Kidney tubule cell (primary cell): Measurements from ENCODE around the gene PTF1A.
A peak's percentile ranks its signal among the peaks of the same experiment; 100 is the strongest.

Experiments used
- DNase-seq: peaks from one replicate; pipeline ENCODE4 v3.0.0-alpha.2; 2018; ENCODE audit warnings: low spot score

PTF1A gene

DNA sequence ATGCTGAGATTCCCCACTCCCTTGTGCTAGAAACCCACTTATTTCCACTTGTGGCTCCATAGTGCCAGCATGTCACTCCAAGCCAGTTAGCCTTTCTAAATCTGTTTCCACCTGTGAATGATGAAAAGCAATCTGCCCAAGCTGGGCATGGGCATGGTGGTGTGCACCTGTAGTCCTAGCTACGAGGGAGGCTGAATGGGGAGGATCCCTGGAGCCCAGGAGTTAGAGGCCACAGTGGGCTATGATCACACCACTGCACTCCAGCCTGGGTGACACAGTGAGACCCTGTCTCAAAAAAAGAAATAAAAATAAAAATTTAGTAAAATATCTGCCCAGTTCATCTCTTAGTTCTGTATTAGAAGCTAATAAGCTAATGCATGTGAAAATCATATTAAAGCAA lies 5.0 kb upstream of the PTF1A start:
- no peak for DNase-seq

DNA sequence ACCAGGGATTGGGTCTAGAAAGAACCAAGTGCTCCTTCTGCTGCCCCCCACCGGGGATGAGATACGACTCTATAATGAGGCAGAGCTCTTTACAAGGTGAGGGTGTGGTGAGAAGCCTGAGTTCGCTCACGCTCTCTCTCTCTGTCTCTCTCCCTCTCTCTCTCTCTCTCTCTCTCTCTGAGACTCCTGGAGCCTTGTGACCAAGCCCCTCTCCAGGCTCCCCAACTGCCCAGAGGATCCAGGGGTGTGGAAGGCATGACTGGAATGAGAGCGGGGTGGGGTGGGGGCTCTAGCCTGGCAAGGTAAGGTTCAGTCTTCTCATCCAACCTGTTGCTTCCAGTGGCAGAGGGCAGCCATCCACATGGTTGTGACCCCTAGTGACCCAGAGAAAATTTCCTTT lies 3.1 kb upstream of the PTF1A start:
- DNase-seq: no peak

DNA sequence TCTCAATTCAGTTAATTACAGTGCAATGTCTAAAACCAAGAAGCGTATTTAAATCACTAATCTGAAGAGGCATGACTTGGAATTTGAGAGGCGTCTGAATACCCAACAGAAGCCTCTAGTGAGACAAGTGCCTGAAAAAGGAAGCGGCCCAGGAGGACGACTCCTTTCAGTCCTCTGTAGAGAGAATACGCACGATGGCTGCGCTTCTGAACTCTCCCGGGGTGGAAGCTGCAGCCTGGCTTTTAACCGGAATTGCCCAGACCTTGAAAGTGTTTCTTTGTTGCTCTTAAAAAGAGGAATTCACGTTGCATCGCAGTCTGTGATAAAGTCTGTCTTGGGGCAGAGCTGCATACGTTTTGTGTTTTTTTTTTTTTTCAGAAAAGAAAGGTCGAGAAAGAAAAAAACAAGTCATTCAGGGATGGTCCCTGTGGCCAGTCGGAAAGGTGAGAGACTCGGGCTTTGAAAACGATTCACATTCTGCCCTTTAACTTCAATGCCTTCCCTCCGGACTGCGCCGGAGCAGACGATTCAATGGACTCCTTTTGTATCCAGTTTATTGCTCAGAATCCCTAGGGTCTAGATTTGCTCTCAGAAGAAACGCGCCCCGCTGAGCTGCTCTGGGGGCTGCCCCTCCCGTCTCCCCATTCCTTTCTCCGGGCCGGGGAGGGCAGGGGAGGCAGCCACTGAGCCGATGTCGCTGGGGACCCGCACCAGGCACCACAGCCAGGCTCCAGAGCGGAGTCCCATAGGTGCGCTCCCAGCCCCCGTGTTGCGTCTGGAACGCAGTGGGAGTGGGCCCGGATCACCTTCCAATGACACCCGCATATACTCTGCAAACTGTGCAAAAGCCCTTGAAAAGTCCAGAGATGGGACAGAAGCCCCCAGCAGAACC lies 994 bp upstream of the PTF1A start:
- DNase-seq: no peak

DNA sequence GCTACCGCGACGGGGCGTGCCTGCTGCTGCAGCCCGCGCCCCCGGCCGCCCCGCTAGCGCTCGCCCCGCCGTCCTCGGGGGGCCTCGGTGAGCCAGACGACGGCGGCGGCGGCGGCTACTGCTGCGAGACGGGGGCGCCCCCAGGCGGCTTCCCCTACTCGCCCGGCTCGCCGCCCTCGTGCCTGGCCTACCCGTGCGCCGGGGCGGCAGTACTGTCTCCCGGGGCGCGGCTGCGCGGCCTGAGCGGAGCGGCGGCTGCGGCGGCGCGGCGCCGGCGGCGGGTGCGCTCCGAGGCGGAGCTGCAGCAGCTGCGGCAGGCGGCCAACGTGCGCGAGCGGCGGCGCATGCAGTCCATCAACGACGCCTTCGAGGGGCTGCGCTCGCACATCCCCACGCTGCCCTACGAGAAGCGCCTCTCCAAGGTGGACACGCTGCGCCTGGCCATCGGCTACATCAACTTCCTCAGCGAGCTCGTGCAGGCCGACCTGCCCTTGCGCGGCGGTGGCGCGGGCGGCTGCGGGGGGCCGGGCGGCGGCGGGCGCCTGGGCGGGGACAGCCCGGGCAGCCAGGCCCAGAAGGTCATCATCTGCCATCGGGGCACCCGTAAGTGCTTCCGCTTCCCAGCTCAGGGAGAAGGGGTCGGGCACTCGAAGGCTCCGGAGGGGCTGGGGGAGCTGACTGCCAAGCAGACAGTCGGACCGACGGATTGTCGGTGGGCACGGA lies 761 bp downstream of the PTF1A start:
- DNase-seq: peak; percentile 7

DNA sequence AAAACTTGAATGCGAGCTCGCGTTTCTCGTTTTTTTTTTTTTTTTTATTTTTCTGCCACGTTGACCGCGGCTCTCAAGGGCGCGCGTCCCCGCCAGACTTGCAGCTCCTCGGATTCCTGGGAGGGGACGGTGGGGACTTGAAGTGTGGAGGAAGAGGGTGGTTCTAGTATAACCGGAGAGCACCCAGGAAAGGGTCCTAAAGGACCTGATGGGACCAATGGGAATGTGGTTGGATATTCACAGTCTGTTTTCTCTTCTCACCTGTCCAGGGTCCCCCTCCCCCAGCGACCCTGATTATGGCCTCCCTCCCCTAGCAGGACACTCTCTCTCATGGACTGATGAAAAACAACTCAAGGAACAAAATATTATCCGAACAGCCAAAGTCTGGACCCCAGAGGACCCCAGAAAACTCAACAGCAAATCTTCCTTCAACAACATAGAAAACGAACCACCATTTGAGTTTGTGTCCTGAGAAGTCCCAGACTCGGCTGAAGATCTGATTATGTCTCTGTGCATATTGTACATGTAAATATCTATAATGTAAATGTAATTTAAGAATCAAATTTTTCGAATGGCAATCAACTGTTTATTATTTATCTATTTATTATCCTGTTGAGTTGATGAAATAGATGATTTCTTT lies 1.4 kb downstream of the PTF1A start:
- no peak for DNase-seq

DNA sequence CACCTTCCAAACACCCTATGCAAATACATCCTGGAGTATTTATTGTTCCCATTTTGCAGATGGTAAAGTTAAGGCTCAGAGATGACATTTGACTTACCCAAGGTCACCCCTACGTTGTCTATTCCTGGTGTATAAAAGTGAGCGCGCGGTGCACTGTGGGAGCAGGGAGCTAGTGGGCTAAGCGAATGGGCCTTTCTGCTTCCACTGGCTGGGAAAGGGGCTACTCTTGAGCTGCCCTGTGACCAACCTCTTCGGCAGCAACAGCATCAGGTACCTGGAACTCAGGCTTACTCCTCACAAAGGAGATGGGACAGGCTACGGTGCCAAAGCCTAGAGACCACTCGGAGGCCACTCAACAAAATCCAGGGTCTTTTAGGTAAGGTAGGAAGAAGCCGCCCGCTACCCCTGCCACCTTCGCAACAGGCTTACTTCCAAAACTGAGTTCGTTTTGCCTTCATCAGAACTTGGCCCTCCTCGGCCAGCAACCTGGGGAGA lies 2.4 kb downstream of the PTF1A start:
- no peak for DNase-seq

DNA sequence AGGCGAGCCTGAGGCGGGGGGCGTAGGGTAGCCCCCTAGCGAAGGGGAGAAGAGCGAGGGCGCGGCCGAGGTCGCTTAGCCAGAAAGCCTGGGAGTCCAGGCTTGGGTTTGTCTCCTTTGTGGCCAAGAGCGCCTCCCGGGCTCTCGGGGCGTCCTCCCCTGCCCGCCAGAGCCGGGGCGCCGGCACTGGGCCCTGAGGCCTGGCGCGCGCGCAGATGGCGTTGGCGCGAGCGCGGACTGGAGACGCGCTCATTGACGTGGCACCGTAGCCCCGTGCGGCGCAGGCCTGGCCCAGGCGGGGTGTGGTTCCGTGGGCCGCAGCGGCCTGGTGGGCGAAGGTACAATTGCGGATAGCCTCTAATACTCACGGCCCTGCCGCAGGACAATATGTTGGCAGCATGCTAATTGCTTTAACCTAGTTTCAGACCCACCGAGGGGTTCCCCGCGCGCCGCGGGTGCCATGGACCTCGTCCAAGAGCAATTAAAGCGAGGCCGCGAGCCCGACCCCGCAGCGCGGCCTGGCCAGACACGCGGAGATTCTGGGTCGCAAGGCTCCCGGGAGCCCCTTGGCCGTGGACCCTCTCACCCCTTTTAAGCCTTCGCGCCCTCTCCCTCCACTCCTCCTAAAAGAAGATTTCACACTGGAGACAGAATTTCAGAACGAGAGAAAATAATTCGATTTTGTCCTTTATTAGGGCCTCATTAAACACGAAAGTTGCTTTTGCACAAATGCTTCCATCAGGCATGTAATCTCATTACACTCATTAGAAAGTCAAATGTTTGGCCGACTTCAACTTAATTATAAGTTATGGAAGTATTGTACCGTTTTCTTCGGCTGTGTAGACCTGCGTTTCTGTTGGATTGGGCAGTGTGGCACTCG lies 3.1 kb downstream of the PTF1A start:
- DNase-seq: no peak

DNA sequence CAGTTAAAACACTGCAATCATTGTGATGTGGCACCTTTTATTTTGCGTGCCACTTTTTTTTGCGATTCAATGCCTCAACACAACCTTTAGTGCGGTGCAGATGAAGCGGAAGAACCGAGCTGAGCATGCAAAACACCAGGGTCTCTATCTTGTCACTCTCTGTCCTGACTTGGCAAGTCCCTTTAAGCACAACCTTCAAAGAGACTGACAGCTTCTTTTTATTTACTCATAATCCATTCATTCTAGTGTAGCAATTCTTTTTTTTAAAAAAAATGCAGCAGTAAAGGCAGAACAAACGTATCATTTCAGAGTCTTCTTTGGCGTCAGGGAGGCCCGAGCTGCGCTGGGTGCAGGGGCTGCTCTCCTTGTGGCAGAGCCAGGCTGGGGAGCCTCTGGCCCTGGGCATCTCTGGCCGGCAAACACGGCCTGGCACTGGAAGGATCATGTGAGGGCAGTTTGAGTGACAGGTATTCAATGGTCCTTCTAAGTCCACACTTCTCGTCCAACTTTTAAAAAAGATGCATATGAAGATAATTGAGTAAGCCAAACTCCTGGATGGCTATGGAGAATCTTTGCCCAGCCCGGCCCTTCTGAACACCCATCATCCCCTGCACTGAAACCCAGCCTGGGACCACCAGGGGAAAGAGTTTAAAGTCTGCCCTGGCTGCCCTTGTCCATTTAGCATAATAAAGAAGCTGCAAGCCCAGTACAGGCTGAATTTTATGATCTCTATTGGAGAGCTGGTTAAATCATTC lies 3.9 kb downstream of the PTF1A start:
- no peak for DNase-seq

DNA sequence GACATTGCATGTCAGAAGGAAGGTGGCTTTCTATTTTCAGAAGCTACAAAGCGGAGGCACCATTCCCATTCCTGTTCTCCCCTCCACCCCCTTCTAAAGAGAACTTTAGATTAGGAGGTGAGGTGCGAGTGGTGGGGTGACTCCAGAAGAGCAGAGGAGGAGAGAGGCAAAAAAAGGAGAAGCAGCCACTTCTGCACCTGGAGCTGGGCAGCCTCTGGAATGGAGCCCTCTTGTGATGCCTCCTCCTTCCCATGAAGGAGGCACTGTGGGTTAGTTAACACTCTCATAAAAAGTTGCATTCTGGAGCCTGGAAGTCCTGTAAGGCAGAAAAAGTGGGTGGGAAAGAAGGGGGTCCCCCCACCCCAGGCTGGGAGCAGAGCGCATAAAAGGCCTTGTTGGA lies 4.8 kb downstream of the PTF1A start:
- DNase-seq: no peak

DNA sequence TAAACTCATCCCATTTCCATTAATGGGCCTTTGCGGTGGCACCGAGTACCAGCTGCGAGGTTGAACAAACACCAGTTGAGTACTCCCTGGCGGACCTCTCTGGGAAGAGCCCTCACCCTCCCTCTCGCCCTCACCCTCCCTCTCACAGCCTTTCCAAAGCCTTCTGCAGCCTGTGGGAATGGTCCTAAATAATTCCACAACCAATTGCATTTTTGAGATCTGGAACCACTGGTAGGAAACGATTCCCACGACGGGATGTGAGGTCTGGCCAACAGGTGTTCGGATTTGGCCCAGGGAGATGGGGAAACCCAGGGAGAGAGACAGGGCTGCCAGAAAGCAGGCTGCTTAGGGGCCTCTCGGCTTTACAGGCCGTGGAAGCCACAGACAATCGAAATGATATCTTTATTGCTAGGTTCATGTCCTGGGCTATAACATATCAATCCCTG lies 5.3 kb downstream of the PTF1A start:
- DNase-seq: no peak

DNA sequence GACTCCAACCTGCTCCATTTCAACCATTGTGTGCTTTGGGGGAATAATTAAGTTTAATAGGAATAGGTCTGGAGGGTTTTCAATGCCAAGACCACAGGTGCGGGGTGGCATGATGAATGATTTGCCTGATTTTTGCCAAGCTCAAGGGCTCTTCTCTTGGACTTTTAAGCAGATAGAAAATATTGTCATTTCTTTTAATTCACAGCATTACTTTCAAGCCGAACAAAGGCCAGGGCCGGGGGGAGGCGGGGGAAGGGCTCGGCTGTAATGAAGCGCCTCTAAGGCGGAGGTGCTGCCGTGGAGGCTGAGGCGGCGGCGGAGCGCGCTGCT lies 6.5 kb downstream of the PTF1A start:
- DNase-seq: no peak

DNA sequence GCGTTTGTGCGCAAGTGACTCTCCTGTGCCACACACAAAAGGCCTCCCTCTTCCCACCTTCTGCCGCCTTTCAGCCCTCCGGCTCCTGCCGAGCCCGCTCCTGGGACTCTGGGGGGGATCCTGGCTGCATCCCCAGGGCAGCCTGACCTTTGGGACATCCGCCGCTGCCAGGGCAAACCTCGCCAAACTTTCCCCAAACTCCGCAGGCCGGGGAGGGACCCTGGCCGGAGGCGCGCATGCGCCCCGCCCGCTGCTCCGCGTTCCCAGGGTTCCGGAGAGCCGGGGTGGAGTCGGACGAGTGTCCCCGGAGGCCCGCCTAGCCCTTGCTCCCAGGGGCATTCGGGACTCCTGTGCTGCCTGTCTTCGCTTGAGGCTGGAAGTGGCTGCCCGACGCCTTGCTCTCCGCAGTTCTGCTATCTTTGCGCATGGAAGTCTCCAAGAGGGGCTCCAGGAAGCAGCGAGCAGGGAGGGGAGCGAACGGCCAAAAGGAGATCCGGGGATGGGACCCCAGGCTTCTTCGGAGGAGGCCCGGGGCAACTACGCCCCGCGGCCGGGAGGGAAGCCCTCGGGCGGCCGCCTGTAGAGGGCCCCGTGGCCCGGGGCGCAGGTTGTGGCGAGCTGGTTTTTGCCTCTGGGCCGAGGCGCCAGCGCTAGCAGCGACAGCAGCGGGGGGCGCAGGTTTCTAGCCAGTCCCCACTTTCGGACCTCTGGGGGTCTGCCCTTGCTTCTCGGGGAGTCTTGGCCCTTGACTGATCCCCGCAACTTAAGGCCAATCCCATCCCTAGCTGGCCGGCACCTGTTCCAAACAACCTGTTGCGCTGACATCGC lies 7.0 kb downstream of the PTF1A start:
- DNase-seq: peak; percentile 17

DNA sequence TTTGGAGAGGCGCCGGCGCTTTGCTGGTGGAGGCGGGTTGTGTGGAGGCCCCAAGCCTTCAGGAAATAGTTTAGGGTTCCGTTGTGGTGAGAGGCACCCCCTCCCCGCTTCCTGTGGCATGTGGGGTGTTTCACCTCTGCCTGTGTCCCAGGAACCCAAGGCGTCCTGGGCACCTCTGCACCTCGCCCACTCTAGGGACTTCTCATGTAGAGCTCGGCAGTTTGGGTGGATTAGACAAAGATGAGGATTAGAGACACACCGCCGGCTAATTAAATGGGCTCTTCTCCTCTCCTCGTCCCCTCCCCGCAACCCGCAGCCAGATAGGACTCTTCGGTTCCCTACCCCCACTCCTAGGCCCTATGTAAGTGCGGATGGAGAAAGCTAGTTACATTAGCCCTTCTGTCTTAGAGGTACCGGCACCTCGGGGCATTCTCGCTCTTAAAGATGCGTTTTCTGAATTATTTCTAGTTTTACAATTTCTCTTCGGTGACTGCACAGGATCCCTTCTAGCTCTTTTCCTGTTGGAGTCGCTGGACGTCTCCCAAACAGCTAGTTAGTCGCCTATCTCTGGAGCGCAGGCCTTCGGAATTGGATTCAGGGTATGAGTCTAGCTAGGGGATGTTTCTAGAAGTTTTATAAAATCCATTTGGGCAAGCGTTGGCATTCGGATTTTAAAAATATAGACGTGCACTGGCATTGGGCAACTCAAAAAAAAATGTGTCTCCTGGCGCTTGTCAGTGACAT lies 7.8 kb downstream of the PTF1A start:
- no peak for DNase-seq

DNA sequence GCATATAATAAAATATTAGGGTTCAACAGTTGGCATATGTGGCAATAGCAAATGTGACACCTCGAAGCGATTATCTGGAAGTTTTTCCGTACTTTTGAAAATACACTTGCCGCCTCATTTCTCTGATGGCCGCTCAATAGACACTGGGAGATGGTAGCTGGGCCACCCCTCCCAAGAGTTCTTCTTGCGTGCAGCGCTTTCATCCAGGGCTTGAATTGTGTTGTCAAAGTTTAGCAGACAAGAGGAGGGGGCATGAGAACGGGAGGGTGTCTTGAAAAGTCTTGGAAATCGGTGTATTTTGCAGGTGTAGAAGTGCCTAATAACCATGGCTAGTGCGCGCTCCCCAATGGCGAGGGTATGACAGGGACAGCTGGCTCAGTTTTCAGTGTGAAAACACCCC lies 8.5 kb downstream of the PTF1A start:
- DNase-seq: no peak

DNA sequence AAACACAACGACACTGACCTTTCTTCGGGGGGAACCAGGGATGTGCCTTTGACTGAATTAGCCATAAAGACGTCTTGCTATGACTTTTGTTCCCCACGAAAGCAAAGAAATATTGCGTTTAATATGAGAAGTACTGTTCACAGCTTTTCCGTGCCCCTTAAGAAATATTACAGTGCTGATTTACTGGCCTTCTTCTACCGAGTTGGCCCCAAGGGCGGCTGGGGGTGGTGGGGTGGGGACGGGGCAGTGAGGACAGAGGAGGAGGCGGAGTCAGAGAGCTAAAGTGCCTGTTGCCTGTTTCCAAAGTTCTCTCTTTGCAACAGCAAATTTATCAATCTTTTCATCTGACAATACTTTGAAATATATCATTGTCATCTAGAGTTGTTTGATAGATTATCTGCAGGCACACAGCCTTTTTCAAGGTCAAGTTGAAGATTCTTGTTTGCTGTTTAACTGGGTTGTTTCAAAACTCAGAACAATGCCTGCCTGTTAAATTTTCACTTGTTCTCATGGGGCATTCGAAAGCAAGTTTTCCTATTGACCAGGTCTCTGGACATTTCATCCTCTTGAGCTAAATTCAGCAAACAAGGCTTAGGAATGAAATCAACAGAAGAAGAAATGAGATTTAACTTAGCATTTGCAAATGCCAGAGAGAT lies 9.0 kb downstream of the PTF1A start:
- DNase-seq: no peak

DNA sequence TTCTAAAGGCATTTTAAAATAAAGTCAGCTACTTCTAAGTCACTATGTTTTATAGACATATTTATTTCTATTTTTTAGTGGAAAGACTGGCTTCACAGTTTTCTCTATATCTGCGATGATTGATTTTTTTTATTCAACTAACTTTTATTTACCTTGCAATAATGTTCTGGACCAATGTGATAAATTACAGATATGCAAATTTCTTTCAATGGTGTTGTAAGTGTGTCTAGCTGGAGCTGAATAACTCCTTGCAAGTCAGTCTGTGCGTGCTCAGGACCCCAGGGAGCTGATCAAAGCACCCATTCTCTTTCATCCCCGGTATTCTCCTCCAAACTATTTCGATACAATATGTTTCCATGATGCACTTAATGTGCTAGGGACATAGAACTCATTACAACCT lies 9.7 kb downstream of the PTF1A start:
- DNase-seq: no peak

DNA sequence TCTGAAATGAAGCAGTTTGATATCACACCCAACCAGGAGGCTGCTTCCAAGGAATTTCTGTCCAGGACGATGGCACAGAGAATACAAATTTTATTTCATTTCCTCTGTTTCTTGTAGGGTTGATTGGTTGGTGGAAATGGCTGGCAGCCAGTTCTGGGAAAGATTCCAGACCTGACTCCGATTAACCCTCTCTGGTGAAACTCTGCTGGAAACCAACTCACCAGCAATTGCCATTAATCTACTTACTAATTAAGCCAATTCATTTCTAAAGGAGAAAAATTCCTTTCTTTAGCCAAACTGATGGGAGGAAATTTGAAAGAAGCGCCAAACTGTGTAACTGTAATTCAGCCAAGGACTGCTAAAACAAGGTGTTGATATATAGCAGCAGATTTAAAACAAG lies 10.7 kb downstream of the PTF1A start:
- no peak for DNase-seq

DNA sequence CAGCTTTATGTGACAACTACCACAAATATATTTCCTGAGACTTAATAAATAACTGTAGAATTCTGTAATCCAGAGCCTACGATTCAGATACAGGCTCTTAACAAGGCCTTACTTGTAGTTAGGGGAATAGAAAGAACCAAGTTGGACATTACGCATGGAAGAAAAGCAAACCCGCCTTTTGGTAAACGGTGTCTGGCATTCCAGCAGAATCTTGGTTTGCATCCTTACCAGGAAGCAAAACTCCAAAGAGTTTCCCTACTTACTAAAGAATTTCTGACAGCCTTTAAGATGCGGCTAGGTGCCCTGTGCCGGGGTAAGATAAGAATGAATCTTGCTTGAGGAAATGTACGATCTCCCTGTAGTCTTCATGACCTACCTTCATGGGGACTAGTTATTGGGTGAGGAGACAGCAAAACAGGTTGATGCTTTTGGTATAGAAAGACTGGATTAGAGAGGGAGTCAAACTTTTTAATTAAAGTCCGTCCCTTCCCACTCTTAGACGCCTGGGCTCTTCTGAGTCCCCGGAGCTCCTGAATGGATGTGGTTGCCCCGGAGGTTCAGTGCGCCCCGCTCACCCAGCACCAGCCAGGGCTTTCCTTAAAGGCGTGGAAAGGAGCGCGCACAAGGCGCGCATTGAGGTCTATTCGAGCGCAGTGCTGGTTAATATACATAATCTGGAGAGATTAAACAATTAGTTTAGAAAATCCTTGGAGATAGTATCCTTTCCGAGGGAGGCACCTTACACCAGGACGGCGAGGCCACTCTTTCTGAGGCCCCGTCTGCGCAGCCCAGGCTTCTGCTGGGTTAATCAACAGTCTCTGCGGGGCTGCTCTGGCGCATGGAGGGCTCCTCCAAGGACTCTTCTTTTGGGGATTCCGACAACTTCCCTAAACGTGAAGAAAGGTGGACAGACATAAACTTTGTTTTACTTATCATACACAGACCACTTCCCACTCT lies 11.5 kb downstream of the PTF1A start:
- DNase-seq: no peak
